SU-DHL-6 (cell line): Measurements from ENCODE around the gene AURKB.

Experiments used
- H2AFZ ChIP-seq: fragments of 200-600 bp; sonication (generic); 2 replicates; pipeline ENCODE4 v1.6.1; 2014; ENCODE audit warnings: low read depth, mild to moderate bottlenecking, moderate library complexity, mixed read lengths, antibody characterized with exemption, low read length; ENCODE audit not compliant: severe bottlenecking
- H3F3A ChIP-seq: fragments of 200-600 bp; shearing (Covaris generic); 2 replicates; pipeline ENCODE4 v1.6.0; 2016; ENCODE audit warnings: antibody characterized with exemption, mild to moderate bottlenecking; ENCODE audit not compliant: insufficient read depth
- H3K27ac ChIP-seq: fragments of 200-600 bp; sonication (generic); 2 replicates; pipeline ENCODE4 v1.5.1; 2016; ENCODE audit warnings: low read depth, mild to moderate bottlenecking, low read length, moderate library complexity, mixed read lengths
- H3K27me3 ChIP-seq: fragments of 200-600 bp; sonication (generic), shearing (Covaris generic); 2 replicates; pipeline ENCODE4 v1.6.0; 2014; ENCODE audit warnings: mild to moderate bottlenecking, low read length
- H3K36me3 ChIP-seq: fragments of 200-600 bp; sonication (generic); 2 replicates; pipeline ENCODE4 v1.6.1; 2014; ENCODE audit warnings: mild to moderate bottlenecking, low read length, mixed read lengths
- H3K4me2 ChIP-seq: fragments of 300-600, 200-600 bp; shearing (Covaris generic), sonication (generic); 2 replicates; pipeline ENCODE4 v1.6.0; 2014; ENCODE audit warnings: low read length, low read depth, mild to moderate bottlenecking; ENCODE audit not compliant: poor library complexity, severe bottlenecking
- H3K4me3 ChIP-seq: fragments of 200-600 bp; sonication (generic); 2 replicates; pipeline ENCODE4 v1.5.1; 2014; ENCODE audit warnings: antibody characterized with exemption, low read length, mild to moderate bottlenecking, mixed read lengths; ENCODE audit not compliant: insufficient read depth, poor library complexity, severe bottlenecking
- H3K79me2 ChIP-seq: fragments of 200-600 bp; sonication (generic); 2 replicates; pipeline ENCODE4 v1.6.1; 2014; ENCODE audit warnings: mild to moderate bottlenecking, low read length, moderate library complexity; ENCODE audit not compliant: insufficient read depth
- H3K9ac ChIP-seq: fragments of 200-600 bp; sonication (generic); 2 replicates; pipeline ENCODE4 v1.7.0; 2014; ENCODE audit warnings: mild to moderate bottlenecking, low read length
- H3K9me2 ChIP-seq: fragments of 200-600 bp; sonication (generic); replicated peaks from 2 replicates; pipeline ENCODE4 v1.6.1; 2014; ENCODE audit warnings: low read length; ENCODE audit not compliant: insufficient read depth
- H3K9me3 ChIP-seq: fragments of 200-600 bp; sonication (generic); 2 replicates; pipeline ENCODE4 v1.6.1; 2014; ENCODE audit warnings: low read length, mixed read lengths; ENCODE audit not compliant: insufficient read depth
- H4K20me1 ChIP-seq: fragments of 200-600 bp; sonication (generic); 2 replicates; pipeline ENCODE4 v1.6.1; 2014; ENCODE audit warnings: low read depth, mild to moderate bottlenecking, antibody characterized with exemption, low read length, moderate library complexity, mixed read lengths
- EZH2phosphoT487 ChIP-seq: fragments of 200-600 bp; sonication (generic), shearing (Covaris generic); conservative IDR thresholded peaks from 2 replicates; pipeline ENCODE4 v1.6.1; 2018; ENCODE audit warnings: mild to moderate bottlenecking, antibody characterized with exemption, low read length, moderate library complexity, mixed read lengths
- TF ChIP-seq, protein P1 (sequence below): fragments of 200-600 bp; sonication (generic); IDR thresholded peaks from one replicate; pipeline ENCODE4 v1.5.1; 2017; ENCODE audit warnings: antibody characterized with exemption, mild to moderate bottlenecking, low read length, moderate library complexity; ENCODE audit not compliant: insufficient read depth, poor library complexity, severe bottlenecking

Gene AURKB

DNA sequence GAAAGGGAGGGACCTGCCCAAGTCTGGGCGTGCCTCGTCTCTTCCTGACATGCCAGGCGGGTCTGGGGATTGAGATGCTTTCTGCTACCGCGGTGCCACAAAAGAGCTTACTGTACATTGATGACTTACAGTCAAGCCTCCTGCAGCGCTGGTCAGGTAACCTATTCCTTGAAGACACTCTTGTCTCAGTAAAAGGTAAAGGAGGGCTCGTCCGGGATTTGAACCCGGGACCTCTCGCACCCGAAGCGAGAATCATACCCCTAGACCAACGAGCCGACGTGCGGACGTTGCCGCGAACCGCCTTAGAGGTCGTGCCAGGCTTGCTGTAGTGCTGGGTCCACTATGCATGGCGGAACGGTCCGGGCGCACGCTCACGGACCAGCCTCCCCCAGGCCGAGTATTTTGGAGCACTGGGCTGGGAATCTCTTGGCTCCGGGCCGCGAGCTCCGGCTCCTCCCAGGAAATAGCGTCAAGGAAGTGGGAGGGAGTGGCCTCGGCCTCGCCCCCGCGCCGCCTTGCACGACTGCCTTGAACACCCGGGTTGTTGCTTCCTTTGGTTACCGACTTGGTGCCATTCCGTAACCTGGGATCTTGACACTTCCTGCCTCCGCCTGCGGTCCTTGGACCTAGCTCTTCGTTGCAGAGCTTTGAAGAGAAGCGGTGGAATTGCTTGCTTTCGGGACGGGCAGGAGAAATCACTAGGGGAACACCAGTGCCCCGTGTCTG lies 12.4 kb upstream of the AURKB start:
- H3K27ac ChIP-seq: peak overlapping the region; percentile 85
- H3F3A ChIP-seq: peaks cover 30% of the 10 kb centered on the region
- H3K4me3 ChIP-seq: peak overlapping the region; percentile 84
- no peaks in the 10 kb centered on the region for H4K20me1 ChIP-seq
- no peaks in the 10 kb centered on the region for H3K9me2 ChIP-seq
- no peaks in the 10 kb centered on the region for H3K27me3 ChIP-seq
- no peaks in the 10 kb centered on the region for H3K79me2 ChIP-seq
- H3K4me2 ChIP-seq: peak overlapping the region; percentile 77
- no peaks in the 10 kb centered on the region for H3K9me3 ChIP-seq
- peak overlapping the region; percentile 20 for H2AFZ ChIP-seq
- peak overlapping the region; percentile 77 for H3K9ac ChIP-seq
- TF ChIP-seq, protein P1, sequence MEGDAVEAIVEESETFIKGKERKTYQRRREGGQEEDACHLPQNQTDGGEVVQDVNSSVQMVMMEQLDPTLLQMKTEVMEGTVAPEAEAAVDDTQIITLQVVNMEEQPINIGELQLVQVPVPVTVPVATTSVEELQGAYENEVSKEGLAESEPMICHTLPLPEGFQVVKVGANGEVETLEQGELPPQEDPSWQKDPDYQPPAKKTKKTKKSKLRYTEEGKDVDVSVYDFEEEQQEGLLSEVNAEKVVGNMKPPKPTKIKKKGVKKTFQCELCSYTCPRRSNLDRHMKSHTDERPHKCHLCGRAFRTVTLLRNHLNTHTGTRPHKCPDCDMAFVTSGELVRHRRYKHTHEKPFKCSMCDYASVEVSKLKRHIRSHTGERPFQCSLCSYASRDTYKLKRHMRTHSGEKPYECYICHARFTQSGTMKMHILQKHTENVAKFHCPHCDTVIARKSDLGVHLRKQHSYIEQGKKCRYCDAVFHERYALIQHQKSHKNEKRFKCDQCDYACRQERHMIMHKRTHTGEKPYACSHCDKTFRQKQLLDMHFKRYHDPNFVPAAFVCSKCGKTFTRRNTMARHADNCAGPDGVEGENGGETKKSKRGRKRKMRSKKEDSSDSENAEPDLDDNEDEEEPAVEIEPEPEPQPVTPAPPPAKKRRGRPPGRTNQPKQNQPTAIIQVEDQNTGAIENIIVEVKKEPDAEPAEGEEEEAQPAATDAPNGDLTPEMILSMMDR: no peak
- TF ChIP-seq EZH2phosphoT487: no peak
- no peaks in the 10 kb centered on the region for H3K36me3 ChIP-seq

DNA sequence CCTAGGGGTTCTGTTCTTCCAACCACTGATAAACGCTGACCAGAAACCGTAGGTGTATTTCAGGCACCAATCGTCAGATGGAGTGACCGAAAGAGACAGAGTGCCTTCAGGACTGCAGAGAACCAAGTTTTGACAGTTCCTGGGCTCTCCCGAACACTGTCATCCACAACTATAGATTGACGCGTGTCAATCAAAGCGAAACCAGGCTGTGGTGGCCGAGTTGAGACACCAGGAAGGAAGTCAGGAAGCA lies 11.9 kb upstream of the AURKB start:
- Histone ChIP-seq H3K27ac (peak overlapping the region; percentile 85), H3K9ac (peak overlapping the region; percentile 77)
- TF ChIP-seq, protein P1: no peak
- TF ChIP-seq EZH2phosphoT487: no peak

GRCh38 chr17:8221663-8222379 lies 11.4 kb upstream of the AURKB start:
- peak overlapping the region; percentile 84 for H3K4me3 ChIP-seq
- H3K79me2 ChIP-seq: no peaks in the 10 kb centered on the region
- no peaks in the 10 kb centered on the region for H3K9me2 ChIP-seq
- H3K9ac ChIP-seq: peak overlapping the region; percentile 77
- H4K20me1 ChIP-seq: no peaks in the 10 kb centered on the region
- H3K4me2 ChIP-seq: peak overlapping the region; percentile 77
- no peaks in the 10 kb centered on the region for H3K36me3 ChIP-seq
- no peak for TF ChIP-seq EZH2phosphoT487
- TF ChIP-seq, protein P1: no peak
- peak overlapping the region; percentile 95 for H2AFZ ChIP-seq
- peak overlapping the region; percentile 85 for H3K27ac ChIP-seq
- H3F3A ChIP-seq: peaks cover 30% of the 10 kb centered on the region
- no peaks in the 10 kb centered on the region for H3K27me3 ChIP-seq
- no peaks in the 10 kb centered on the region for H3K9me3 ChIP-seq

More for the DNA sequence above, 11.9 kb upstream of the AURKB start:
- Histone ChIP-seq H3K9me3 (no peaks in the 10 kb centered on the region), H3K36me3 (no peaks in the 10 kb centered on the region), H3K4me2 (peak overlapping the region; percentile 77), H2AFZ (peak overlapping the region; percentile 20), H3K27me3 (no peaks in the 10 kb centered on the region), H3K79me2 (no peaks in the 10 kb centered on the region), H4K20me1 (no peaks in the 10 kb centered on the region), H3F3A (peaks cover 30% of the 10 kb centered on the region), H3K4me3 (peak overlapping the region; percentile 84), H3K9me2 (no peaks in the 10 kb centered on the region)
